NT2/D1 (cell line): ENCODE results near the gene TMED10.

ENCODE experiments used
- YY1 ChIP-seq: IDR thresholded peaks from 2 replicates; pipeline ENCODE4 v1.6.1; 2011; ENCODE audit not compliant: insufficient read length, insufficient read depth
- ZNF274 ChIP-seq: IDR thresholded peaks from 2 replicates; pipeline ENCODE4 v1.6.1; 2011; ENCODE audit warnings: mild to moderate bottlenecking, low read depth, low read length

DNA sequence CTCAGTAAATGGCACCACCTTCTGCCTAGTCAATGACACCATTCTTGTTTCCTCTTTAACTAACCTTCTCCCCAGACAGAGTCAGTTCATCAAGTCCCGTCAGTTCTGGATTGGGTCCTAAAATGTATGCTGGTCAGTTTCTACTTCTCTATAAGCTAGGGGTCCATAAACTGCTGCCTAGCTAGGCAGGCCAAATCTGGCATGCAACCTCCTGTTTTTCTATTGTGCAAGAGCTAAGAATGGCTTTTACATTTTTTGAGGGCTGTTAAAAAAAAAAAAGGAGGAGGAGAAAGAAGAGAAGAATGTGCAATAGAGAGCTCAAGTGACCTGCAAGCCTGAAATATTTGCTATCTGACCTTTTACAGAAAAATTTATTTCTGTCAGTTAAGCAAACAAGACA, 6.4 kb upstream of the TMED10 start:
- TF ChIP-seq YY1, result no peak
- TF ChIP-seq ZNF274, result no peak
